Liver (tissue), 2 donors: Measurements from ENCODE around the gene CAB39.

Source experiments
- GABPA ChIP-seq, 2 donors: IDR thresholded peaks in 1 of 2; conservative IDR thresholded peaks in 1 of 2; 2 replicates each; pipeline ENCODE4 v1.6.1; 2016; ENCODE audit warnings: antibody characterized with exemption in 2 of 2, mild to moderate bottlenecking in 1 of 2, moderate library complexity in 1 of 2
- RAD21 ChIP-seq, 2 donors: IDR thresholded peaks; 2 replicates each; pipeline ENCODE4 v1.6.1; 2016; ENCODE audit warnings: antibody characterized with exemption in 2 of 2, mild to moderate bottlenecking in 2 of 2
- donor health status: healthy.

DNA sequence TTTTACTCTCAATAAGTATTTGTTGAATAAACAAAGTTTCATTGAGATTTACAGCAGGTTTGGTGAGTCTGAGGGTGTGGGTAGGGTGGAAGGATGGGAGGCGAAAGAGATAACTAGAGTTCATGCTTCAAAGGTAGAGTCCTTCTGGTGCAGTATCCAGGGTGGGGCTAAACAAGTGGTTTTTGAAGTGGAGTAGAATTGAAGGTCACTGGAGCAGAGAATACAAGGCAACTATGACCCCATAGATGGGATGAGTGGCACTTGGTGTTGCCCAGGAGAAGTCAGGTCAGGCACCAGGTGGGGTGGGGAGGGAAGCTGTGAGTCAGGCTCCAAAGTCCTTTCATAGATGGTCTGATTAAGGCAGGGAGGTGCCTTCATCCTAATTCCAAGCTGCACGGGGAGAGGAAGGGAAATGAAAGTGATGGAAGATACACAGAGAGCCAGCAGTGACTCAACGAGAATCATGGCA lies 6.6 kb upstream of the CAB39 start:
- TF ChIP-seq RAD21 (IDR thresholded peaks at IDR 0.05) (no peak), GABPA (IDR thresholded peaks at IDR 0.05 in 1 of 2, conservative IDR thresholded peaks at IDR 0.05 in 1 of 2) (no peak)
